PC-9 (cell line): ENCODE data around the gene SNAPC4.

Source experiments
- CTCF ChIP-seq: fragments of 200-600 bp; sonication (generic); conservative IDR thresholded peaks from 2 replicates; pipeline ENCODE4 v1.6.1; 2017; ENCODE audit warnings: mixed run types, antibody characterized with exemption, mild to moderate bottlenecking, moderate library complexity
- EZH2 ChIP-seq: fragments of 200-600 bp; sonication (generic); IDR thresholded peaks from 2 replicates; pipeline ENCODE4 v1.8.0; 2017; ENCODE audit warnings: antibody characterized with exemption, low read depth

- no peak for TF ChIP-seq EZH2
- no peak for TF ChIP-seq CTCF
Measured at GRCh38 chr9:136447173-136447778, 47.3 kb upstream of the SNAPC4 start.
